Mesenchymal stem cell (in vitro differentiated cells and primary cell): ENCODE measurements around the gene CCDC178.
"Not testable (repeated sequence)": the region's sequence is repeated elsewhere in the genome, so short reads cannot be mapped to it uniquely, and the experiment has no call there.

Source experiments
- DNase-seq: peaks from one replicate; pipeline ENCODE4 v3.0.0-alpha.2; 2013
- H2AFZ ChIP-seq: one replicate; pipeline ENCODE4 v1.6.1; 2013; ENCODE audit warnings: low read depth, mild to moderate bottlenecking, control low read depth, inconsistent platforms, low read length, moderate library complexity
- H2AK5ac ChIP-seq: 2 replicates; pipeline ENCODE4 v1.6.1; 2013; ENCODE audit warnings: low read length, moderate library complexity, mild to moderate bottlenecking, inconsistent platforms; ENCODE audit not compliant: severe bottlenecking
- H2BK120ac ChIP-seq: one replicate; pipeline ENCODE4 v1.6.1; 2013; ENCODE audit warnings: low read depth, mild to moderate bottlenecking, inconsistent platforms, low read length, moderate library complexity
- H2BK12ac ChIP-seq, 2 experiments: one replicate each; pipeline ENCODE4 v1.6.1; 2013; ENCODE audit warnings: inconsistent platforms in 2 of 2, low read length in 2 of 2, mild to moderate bottlenecking in 2 of 2, moderate library complexity in 2 of 2, control low read depth in 1 of 2
- H2BK15ac ChIP-seq: one replicate; pipeline ENCODE4 v1.6.1; 2013; ENCODE audit warnings: mild to moderate bottlenecking, low read depth, inconsistent platforms; ENCODE audit not compliant: poor library complexity, severe bottlenecking
- H2BK5ac ChIP-seq: 2 replicates; pipeline ENCODE4 v1.6.1; 2013; ENCODE audit warnings: low read depth, mild to moderate bottlenecking, low read length, control low read depth, inconsistent platforms; ENCODE audit not compliant: poor library complexity, severe bottlenecking
- H3K14ac ChIP-seq, 2 experiments: one replicate each; pipeline ENCODE4 v1.6.1; 2013; ENCODE audit warnings: inconsistent platforms in 2 of 2, low read length in 2 of 2, control low read depth in 1 of 2, mild to moderate bottlenecking in 1 of 2, moderate library complexity in 1 of 2
- H3K18ac ChIP-seq, 2 experiments: one replicate each; pipeline ENCODE4 v1.6.1; 2013; ENCODE audit warnings: inconsistent platforms in 2 of 2, low read length in 2 of 2, control low read depth in 1 of 2, low read depth in 1 of 2, mild to moderate bottlenecking in 1 of 2
- H3K23ac ChIP-seq, 2 experiments: one replicate each; pipeline ENCODE4 v1.6.1; 2013; ENCODE audit warnings: inconsistent platforms in 2 of 2, low read length in 2 of 2, mild to moderate bottlenecking in 2 of 2, moderate library complexity in 2 of 2, control low read depth in 1 of 2
- H3K27ac ChIP-seq: 2 replicates; pipeline ENCODE4 v1.5.1; 2013; ENCODE audit warnings: mild to moderate bottlenecking, moderate library complexity, low read length, control low read depth, inconsistent platforms; ENCODE audit not compliant: poor library complexity, severe bottlenecking
- H3K27me3 ChIP-seq, 2 experiments: 2 replicates each; pipeline versions ENCODE4 v1.6.1 to v1.7.0; 2013; ENCODE audit warnings: low read length in 2 of 2, mild to moderate bottlenecking in 2 of 2, moderate library complexity in 2 of 2, control low read depth in 1 of 2, inconsistent platforms in 1 of 2; ENCODE audit not compliant: control insufficient read depth in 1 of 2, insufficient read depth in 1 of 2
- H3K36me3 ChIP-seq, 2 experiments: 2 replicates each; pipeline versions ENCODE4 v1.6.1 to v1.7.0; 2013; ENCODE audit warnings: low read length in 2 of 2, control low read depth in 1 of 2, inconsistent platforms in 1 of 2, low read depth in 1 of 2, mild to moderate bottlenecking in 1 of 2; ENCODE audit not compliant: insufficient read depth in 2 of 2, control insufficient read depth in 1 of 2
- H3K4ac ChIP-seq, 2 experiments: one replicate each; pipeline ENCODE4 v1.6.1; 2013; ENCODE audit warnings: inconsistent platforms in 2 of 2, low read length in 2 of 2, mild to moderate bottlenecking in 2 of 2, moderate library complexity in 2 of 2, control low read depth in 1 of 2, low read depth in 1 of 2
- H3K4me1 ChIP-seq: 2 replicates; pipeline ENCODE4 v1.6.1; 2013; ENCODE audit warnings: low read depth, low read length, control low read depth; ENCODE audit not compliant: control insufficient read depth, insufficient read depth
- H3K4me2 ChIP-seq: 2 replicates; pipeline ENCODE4 v1.6.1; 2013; ENCODE audit warnings: low read length, mild to moderate bottlenecking, inconsistent platforms; ENCODE audit not compliant: poor library complexity, severe bottlenecking
- H3K4me3 ChIP-seq, 2 experiments: 2 replicates each; pipeline versions ENCODE4 v1.5.1 to v1.7.0; 2013; ENCODE audit warnings: low read length in 2 of 2, mild to moderate bottlenecking in 2 of 2, control low read depth in 1 of 2, low read depth in 1 of 2; ENCODE audit not compliant: insufficient read depth in 1 of 2
- H3K79me1 ChIP-seq: replicated peaks from 2 replicates; pipeline ENCODE4 v1.6.1; 2013; ENCODE audit warnings: mild to moderate bottlenecking, control low read depth, low read length, inconsistent platforms; ENCODE audit not compliant: poor library complexity, severe bottlenecking
- H3K9ac ChIP-seq: 2 replicates; pipeline ENCODE4 v1.7.0; 2013; ENCODE audit warnings: mild to moderate bottlenecking, low read length, moderate library complexity
- H3K9me3 ChIP-seq: 2 replicates; pipeline ENCODE4 v1.7.0; 2013; ENCODE audit warnings: mild to moderate bottlenecking, low read length; ENCODE audit not compliant: control insufficient read depth
- H4K8ac ChIP-seq: one replicate; pipeline ENCODE4 v1.6.1; 2013; ENCODE audit warnings: inconsistent platforms, mild to moderate bottlenecking, low read length, moderate library complexity
- H4K91ac ChIP-seq: one replicate; pipeline ENCODE4 v1.6.1; 2013; ENCODE audit warnings: mild to moderate bottlenecking, low read length, inconsistent platforms
- WGBS: methylation state at CpG from one replicate; pipeline ENCODE4 v1.1.7; 2013; ENCODE audit warnings: mixed read lengths; 5-methylcytosine and 5-hydroxymethylcytosine counted together

Gene CCDC178

DNA sequence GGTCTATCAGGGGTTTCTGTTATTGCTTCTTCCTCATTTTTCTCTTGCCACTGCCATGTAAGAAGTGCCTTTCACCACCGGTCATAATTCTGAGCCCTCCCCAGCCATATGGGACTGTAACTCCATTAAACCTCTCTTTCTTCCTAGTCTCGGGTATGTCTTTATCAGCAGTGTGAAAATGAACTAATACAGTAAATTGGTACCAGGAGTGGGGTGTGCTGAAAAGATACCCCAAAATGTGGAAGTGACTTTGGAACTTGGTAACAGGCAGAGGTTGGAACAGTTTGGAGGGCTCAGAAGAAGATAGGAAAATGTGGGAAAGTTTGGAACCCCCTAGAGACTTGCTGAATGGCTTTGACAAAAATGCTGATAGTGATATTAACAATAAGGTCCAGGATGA lies 100.8 kb downstream of the CCDC178 start:
- H3K36me3 ChIP-seq, H3K9me3 ChIP-seq, H3K9ac ChIP-seq, H4K8ac ChIP-seq, H3K23ac ChIP-seq, H2BK15ac ChIP-seq, H3K4me2 ChIP-seq, H2BK12ac ChIP-seq, DNase-seq, H2AFZ ChIP-seq, H3K4ac ChIP-seq, H3K27ac ChIP-seq, H3K14ac ChIP-seq, H3K4me1 ChIP-seq, H2BK120ac ChIP-seq, H3K18ac ChIP-seq, H3K27me3 ChIP-seq, H2AK5ac ChIP-seq, H3K79me1 ChIP-seq, H3K4me3 ChIP-seq, H2BK5ac ChIP-seq, H4K91ac ChIP-seq: not testable (repeated sequence)
- 68% methylated on average over 2 of the region's 2 CpGs for WGBS

DNA sequence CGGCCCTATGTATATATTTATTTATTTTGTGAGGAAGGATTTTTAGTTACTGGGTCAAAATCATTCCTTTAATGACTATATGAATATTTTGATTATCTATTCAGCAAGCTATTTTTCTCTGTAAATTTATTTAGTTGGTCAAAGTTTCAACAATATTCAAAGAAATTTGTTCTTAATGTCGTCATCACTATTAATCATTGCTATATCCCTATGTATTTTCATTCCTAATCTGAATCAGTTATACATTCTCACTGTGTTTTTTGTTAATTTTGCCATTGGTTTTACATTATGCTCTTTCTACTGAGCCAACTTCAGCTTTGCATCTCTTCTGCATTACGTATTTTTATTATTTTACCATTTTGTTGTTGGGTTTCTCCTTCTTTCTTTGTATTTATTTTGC lies 105.7 kb downstream of the CCDC178 start:
- peaks cover 3% of the 10 kb centered on the region for H3K9me3 ChIP-seq
- no peak overlapping the region for H3K4ac ChIP-seq
- no peak overlapping the region for H2BK12ac ChIP-seq
- H3K4me1 ChIP-seq = no peaks in the 10 kb centered on the region
- DNase-seq = no peak
- no peak overlapping the region for H2AK5ac ChIP-seq
- H3K79me1 ChIP-seq = no peaks in the 10 kb centered on the region
- no peak overlapping the region for H4K91ac ChIP-seq
- 86% methylated on average over 1 of the region's 3 CpGs for WGBS
- H2BK120ac ChIP-seq = no peak overlapping the region
- H3K4me3 ChIP-seq = no peak overlapping the region
- H3K18ac ChIP-seq = no peak overlapping the region
- no peak overlapping the region for H3K14ac ChIP-seq
- H2BK15ac ChIP-seq = no peak overlapping the region
- no peak overlapping the region for H3K4me2 ChIP-seq
- no peaks in the 10 kb centered on the region for H3K27me3 ChIP-seq
- no peaks in the 10 kb centered on the region for H3K36me3 ChIP-seq
- H4K8ac ChIP-seq = no peak overlapping the region
- no peak overlapping the region for H2AFZ ChIP-seq
- H3K9ac ChIP-seq = no peak overlapping the region
- no peak overlapping the region for H2BK5ac ChIP-seq
- H3K27ac ChIP-seq = no peak overlapping the region
- H3K23ac ChIP-seq = no peak overlapping the region

DNA sequence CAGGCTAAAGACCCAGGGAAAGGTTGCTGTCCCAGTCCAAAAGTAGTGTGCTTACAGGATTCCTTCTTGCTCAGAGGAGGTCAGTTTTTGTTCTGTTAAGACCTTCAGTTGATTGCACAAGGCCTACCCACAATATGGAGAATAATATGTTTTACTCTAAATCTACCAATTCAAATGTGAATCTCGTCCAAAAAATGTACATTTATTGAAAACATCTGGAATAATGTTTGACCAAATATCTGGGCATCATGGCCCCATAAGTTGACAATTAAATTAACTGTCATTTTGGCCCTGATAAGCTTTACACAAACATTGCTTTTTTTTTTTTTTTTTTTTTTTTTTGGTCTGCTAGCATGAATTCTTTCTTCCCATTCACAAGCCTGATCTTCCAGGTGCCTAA lies 109.8 kb downstream of the CCDC178 start:
- no peak for DNase-seq
- Histone ChIP-seq H3K9ac (no peak overlapping the region), H2BK15ac (no peak overlapping the region), H2BK12ac (no peak overlapping the region), H3K18ac (no peak overlapping the region), H3K23ac (no peak overlapping the region), H3K4me3 (no peak overlapping the region), H3K79me1 (no peaks in the 10 kb centered on the region), H4K91ac (no peak overlapping the region), H3K14ac (no peak overlapping the region), H2BK5ac (no peak overlapping the region), H2AK5ac (no peak overlapping the region), H2AFZ (no peak overlapping the region), H3K4ac (no peak overlapping the region), H3K36me3 (no peaks in the 10 kb centered on the region), H4K8ac (no peak overlapping the region), H3K4me1 (no peaks in the 10 kb centered on the region), H3K27me3 (no peaks in the 10 kb centered on the region), H3K9me3 (no peaks in the 10 kb centered on the region), H3K4me2 (no peak overlapping the region), H2BK120ac (no peak overlapping the region), H3K27ac (no peak overlapping the region)
- no CpG with 5 or more reads among the region's 1 CpG for WGBS

DNA sequence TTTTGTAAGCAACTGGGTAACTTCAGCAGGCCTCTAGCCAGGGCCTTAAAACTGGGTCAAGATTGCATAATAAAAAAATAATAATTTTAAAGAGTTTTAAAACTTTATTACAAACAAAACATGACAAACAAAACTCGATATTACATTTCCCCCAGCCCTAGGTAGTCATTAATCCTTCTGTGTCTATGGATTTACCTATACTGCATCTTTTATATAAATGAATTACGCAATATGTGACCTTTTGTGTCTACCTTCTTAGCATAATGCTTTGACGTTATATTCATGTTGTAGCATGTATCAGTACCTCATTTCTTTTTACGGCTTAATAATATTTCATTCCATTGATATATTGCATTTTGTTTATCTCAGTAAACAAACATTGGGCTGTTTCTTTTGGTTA lies 113.5 kb downstream of the CCDC178 start:
- WGBS = no CpG with 5 or more reads among the region's 4 CpGs
- no peak overlapping the region for H2BK120ac ChIP-seq
- H3K9me3 ChIP-seq = no peaks in the 10 kb centered on the region
- no peak overlapping the region for H2BK5ac ChIP-seq
- H4K8ac ChIP-seq = no peak overlapping the region
- H3K27me3 ChIP-seq = no peaks in the 10 kb centered on the region
- H3K79me1 ChIP-seq = no peaks in the 10 kb centered on the region
- no peak overlapping the region for H2BK15ac ChIP-seq
- no peak overlapping the region for H3K14ac ChIP-seq
- H3K36me3 ChIP-seq = no peaks in the 10 kb centered on the region
- no peak overlapping the region for H3K27ac ChIP-seq
- no peak overlapping the region for H4K91ac ChIP-seq
- no peak overlapping the region for H3K18ac ChIP-seq
- H3K9ac ChIP-seq = no peak overlapping the region
- no peak overlapping the region for H3K4ac ChIP-seq
- H2BK12ac ChIP-seq = no peak overlapping the region
- no peak overlapping the region for H3K23ac ChIP-seq
- H2AFZ ChIP-seq = no peak overlapping the region
- DNase-seq = no peak
- no peak overlapping the region for H2AK5ac ChIP-seq
- no peaks in the 10 kb centered on the region for H3K4me1 ChIP-seq
- no peak overlapping the region for H3K4me2 ChIP-seq
- no peak overlapping the region for H3K4me3 ChIP-seq
